Measurements from ENCODE around the gene WASF2. TPM values are rescaled to one million over a fixed set of nuclear protein-coding genes. Genes with fewer than 3 reads are reported as not detected.

WASF2 gene
- polyA plus RNA-seq, 1 donor from 2014 or later, result 2.5 TPM

- Histone ChIP-seq H3K79me2 (replicated peaks; ENCODE audit: insufficient read depth, low read length) (no peaks in the 10 kb centered on the region), H3K4me2 (ENCODE audit: low read length) (no peak overlapping the region), H3K36me3 (ENCODE audit: insufficient read depth, low read length) (peaks cover 4% of the 10 kb centered on the region), H3K4me3 (ENCODE audit: low read length) (no peak overlapping the region), H4K20me1 (ENCODE audit: insufficient read depth) (no peaks in the 10 kb centered on the region), H2AFZ (ENCODE audit: low read depth, low read length) (no peak overlapping the region), H3K9me2 (ENCODE audit: insufficient read depth, low read length) (no peaks in the 10 kb centered on the region), H3K27me3 (ENCODE audit: insufficient read depth, low read depth, low read length) (no peaks in the 10 kb centered on the region), H3K9me3 (ENCODE audit: low read length) (no peaks in the 10 kb centered on the region), H3K9ac (ENCODE audit: low read length) (no peak overlapping the region), H3F3A (ENCODE audit: insufficient read depth, low read length, poor library complexity, severe bottlenecking) (no peaks in the 10 kb centered on the region), H3K27ac (ENCODE audit: low read length) (no peak overlapping the region)
- TF ChIP-seq REST (IDR thresholded peaks at IDR 0.05; ENCODE audit: borderline replicate concordance) (no peak), POLR2AphosphoS5 (IDR thresholded peaks at IDR 0.05) (no peak), TAF1 (IDR thresholded peaks at IDR 0.05; ENCODE audit: low read depth) (no peak), MXI1 (conservative IDR thresholded peaks at IDR 0.05; ENCODE audit: poor library complexity, severe bottlenecking) (no peak), SMC3 (conservative IDR thresholded peaks at IDR 0.05; ENCODE audit: poor library complexity) (no peak), EP300 (conservative IDR thresholded peaks at IDR 0.05; ENCODE audit: poor library complexity, severe bottlenecking) (no peak), CTCF (IDR thresholded peaks at IDR 0.05; ENCODE audit: poor library complexity, severe bottlenecking) (no peak), RAD21 (conservative IDR thresholded peaks at IDR 0.05) (no peak), EZH2 (IDR thresholded peaks at IDR 0.05; ENCODE audit: borderline replicate concordance, insufficient read depth, low read length, poor library complexity, severe bottlenecking) (no peak)
Observed at GRCh38 chr1:27413004-27413403, 77.0 kb downstream of the WASF2 start.

GRCh38 chr1:27412502-27412901, 77.5 kb downstream of the WASF2 start:
- Histone ChIP-seq H3K36me3 (ENCODE audit: insufficient read depth, low read length) (peaks cover 4% of the 10 kb centered on the region), H3K9me2 (ENCODE audit: insufficient read depth, low read length) (no peaks in the 10 kb centered on the region), H3K9me3 (ENCODE audit: low read length) (no peaks in the 10 kb centered on the region), H3K79me2 (replicated peaks; ENCODE audit: insufficient read depth, low read length) (no peaks in the 10 kb centered on the region), H3K9ac (ENCODE audit: low read length) (no peak overlapping the region), H3K27ac (ENCODE audit: low read length) (no peak overlapping the region), H3K27me3 (ENCODE audit: insufficient read depth, low read depth, low read length) (no peaks in the 10 kb centered on the region), H3F3A (ENCODE audit: insufficient read depth, low read length, poor library complexity, severe bottlenecking) (no peaks in the 10 kb centered on the region), H2AFZ (ENCODE audit: low read depth, low read length) (no peak overlapping the region), H3K4me2 (ENCODE audit: low read length) (no peak overlapping the region), H3K4me3 (ENCODE audit: low read length) (no peak overlapping the region), H4K20me1 (ENCODE audit: insufficient read depth) (no peaks in the 10 kb centered on the region)
- TF ChIP-seq MXI1 (conservative IDR thresholded peaks at IDR 0.05; ENCODE audit: poor library complexity, severe bottlenecking) (no peak), EZH2 (IDR thresholded peaks at IDR 0.05; ENCODE audit: borderline replicate concordance, insufficient read depth, low read length, poor library complexity, severe bottlenecking) (no peak), RAD21 (conservative IDR thresholded peaks at IDR 0.05) (no peak), TAF1 (IDR thresholded peaks at IDR 0.05; ENCODE audit: low read depth) (no peak), REST (IDR thresholded peaks at IDR 0.05; ENCODE audit: borderline replicate concordance) (no peak), SMC3 (conservative IDR thresholded peaks at IDR 0.05; ENCODE audit: poor library complexity) (no peak), CTCF (IDR thresholded peaks at IDR 0.05; ENCODE audit: poor library complexity, severe bottlenecking) (no peak)
